Stimulated activated CD8-positive, alpha-beta memory T cell treated with anti-CD3 and anti-CD28 coated beads, Interleukin-7, amount 100 ng/mL, for 1 hour (primary cell): ENCODE data around the gene XRCC5.

Experiments
- DNase-seq, 2 donors: peaks; one replicate each; pipeline ENCODE4 v3.0.0-alpha.2; 2020; ENCODE audit warnings: low read depth in 2 of 2

The XRCC5 gene

GRCh38 chr2:216159144-216159543 is 50.0 kb downstream of the XRCC5 start:
- no peak for DNase-seq

GRCh38 chr2:216159646-216160045 is 50.5 kb downstream of the XRCC5 start:
- DNase-seq, result no peak

- no peak for DNase-seq
Observed at GRCh38 chr2:216160786-216161185, 51.6 kb downstream of the XRCC5 start.

DNA sequence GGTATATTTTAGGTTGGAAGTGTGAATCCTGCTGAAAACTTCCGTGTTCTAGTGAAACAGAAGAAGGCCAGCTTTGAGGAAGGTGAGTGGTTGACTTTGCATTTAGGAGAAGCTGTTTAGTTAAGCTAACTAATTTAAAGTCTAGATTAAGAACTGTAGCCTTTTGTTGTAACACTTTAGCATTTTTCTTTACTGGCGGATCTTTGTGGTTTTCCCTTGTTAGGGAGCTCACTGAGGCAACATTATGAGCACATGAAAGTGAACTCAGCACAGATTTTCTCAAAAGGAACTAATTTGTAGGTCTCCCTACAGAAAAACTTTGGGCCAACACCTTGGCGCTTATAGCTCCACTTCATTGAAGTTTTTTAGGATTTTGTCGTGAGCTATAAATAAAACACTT is 52.8 kb downstream of the XRCC5 start:
- no peak for DNase-seq

DNA sequence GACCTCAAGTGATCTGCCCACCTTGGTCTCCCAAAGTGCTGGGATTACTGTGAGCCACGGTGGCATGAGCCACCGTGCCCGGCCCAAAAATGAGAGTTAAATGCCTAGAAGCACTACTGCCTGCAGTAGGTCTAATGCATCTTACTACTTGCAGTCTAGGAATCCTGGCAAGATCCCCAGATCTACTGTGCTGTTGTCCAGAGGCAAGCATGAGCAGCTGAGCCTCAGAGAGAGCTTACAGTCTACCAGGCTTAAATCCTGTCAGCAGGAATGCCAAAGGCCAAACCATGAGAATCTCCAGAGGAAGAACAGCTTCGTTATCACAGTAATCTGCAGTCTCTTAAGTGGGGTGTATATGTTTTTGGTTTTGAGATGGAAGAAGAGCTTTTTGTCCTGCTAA is 54.4 kb downstream of the XRCC5 start:
- DNase-seq, result no peak

- DNase-seq, result no peak
Observed at GRCh38 chr2:216164087-216164486, 54.9 kb downstream of the XRCC5 start.

- DNase-seq, result no peak
Observed at GRCh38 chr2:216164576-216164975, 55.4 kb downstream of the XRCC5 start.

GRCh38 chr2:216165711-216166110 is 56.6 kb downstream of the XRCC5 start:
- DNase-seq, result no peak

GRCh38 chr2:216169087-216169486 is 59.9 kb downstream of the XRCC5 start:
- DNase-seq, result no peak

GRCh38 chr2:216170076-216170763 is 61.1 kb downstream of the XRCC5 start:
- no peak for DNase-seq

GRCh38 chr2:216171011-216171410 is 61.9 kb downstream of the XRCC5 start:
- no peak for DNase-seq

DNA sequence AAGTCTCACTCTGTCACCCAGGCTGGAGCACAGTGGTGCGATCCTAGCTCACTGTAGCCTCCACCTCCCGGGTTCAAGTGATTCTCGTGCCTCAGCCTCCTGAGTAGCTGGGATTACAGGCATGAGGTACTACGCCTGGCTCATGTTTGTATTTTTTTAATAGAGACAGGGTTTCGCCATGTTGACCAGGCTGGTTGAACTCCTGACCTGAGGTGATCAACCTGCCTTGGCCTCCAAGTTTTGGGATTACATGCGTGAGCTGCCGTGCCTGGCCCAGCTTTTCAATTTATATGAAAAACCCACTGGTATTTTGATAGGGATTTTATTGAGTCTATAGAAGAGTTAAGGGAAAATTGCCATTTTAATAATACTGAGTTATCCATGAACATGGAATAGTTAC is 63.3 kb downstream of the XRCC5 start:
- DNase-seq, result no peak

- no peak for DNase-seq
Observed at GRCh38 chr2:216179015-216179414, 69.9 kb downstream of the XRCC5 start.

GRCh38 chr2:216181351-216181750 is 72.2 kb downstream of the XRCC5 start:
- DNase-seq, result no peak

- no peak for DNase-seq
Observed at GRCh38 chr2:216181953-216182461, 72.9 kb downstream of the XRCC5 start.

GRCh38 chr2:216183462-216183861 is 74.3 kb downstream of the XRCC5 start:
- DNase-seq, result no peak

DNA sequence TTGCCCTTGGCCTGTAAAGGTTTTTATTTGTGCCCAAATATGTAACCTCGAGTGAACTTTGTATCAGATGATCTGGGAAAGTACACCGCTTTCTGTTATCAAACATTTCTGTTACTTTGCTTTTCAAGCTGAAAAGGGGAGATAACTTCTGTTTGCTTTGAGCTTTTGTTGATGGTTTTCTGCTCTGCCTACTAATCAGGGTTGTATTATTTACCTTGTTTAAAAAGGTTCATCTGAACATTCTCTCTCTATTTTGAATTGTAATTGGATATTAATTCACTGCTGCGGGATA is 79.4 kb downstream of the XRCC5 start:
- DNase-seq, result no peak

DNA sequence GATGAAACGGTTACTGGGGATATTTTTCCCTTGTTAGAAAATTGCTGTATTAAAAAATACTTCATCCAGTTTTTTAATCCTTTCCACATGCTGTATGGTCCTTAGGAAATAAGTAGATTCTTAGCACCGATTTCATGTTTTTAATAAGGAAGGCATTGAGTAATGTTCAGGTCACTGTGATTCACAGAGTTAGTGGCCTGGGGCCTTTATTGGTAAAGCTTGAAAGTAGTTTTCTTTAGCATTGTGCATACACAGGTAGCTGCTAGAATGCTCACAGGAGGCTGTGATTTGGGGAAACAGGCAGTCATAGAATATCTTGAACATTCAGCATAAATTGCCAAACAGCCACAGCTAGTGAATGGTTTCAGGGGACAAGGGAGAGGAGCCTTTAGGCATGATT is 79.8 kb downstream of the XRCC5 start:
- DNase-seq, result no peak

DNA sequence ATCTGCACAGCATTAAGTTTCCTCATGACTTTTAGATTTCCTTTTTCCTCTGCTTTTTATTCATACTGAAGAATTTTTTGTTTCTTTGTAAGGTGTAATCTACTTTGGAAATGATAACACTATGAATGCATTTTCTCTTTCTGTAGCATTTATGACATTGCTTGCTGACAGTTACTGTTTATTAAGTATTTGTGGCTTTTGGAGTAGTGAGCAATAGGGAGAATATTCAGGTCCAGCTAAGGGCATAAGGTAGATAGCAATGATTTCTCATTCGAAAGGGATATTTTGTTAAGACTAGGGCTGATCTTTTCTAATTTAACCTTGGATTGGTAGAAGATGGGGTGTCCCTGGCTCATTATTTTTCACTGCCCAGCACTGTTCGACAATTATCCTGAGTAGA is 80.3 kb downstream of the XRCC5 start:
- DNase-seq, result no peak

GRCh38 chr2:216192181-216192580 is 83.0 kb downstream of the XRCC5 start:
- DNase-seq, result no peak

- DNase-seq, result no peak
Observed at GRCh38 chr2:216192931-216193330, 83.8 kb downstream of the XRCC5 start.

- no peak for DNase-seq
Observed at GRCh38 chr2:216194013-216194412, 84.9 kb downstream of the XRCC5 start.

DNA sequence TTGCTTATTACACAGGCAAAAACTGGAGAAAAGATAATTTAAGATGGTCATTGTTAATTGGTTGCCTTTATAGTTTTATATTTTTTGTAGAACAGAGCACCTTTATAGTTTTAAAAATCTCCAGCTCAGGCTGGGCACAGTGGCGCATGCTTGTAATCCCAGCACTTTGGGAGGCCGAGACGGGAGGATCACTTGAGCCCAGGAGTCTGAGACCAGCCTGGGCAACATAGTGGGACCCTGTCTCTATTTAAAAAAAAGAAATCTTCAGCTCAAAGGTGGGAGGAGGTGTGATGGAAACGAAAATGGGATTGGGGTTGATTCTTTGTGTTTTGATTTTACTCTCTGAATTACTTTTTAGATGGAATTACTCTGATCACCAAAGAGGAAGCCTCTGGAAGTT is 85.4 kb downstream of the XRCC5 start:
- no peak for DNase-seq

GRCh38 chr2:216195565-216196029 is 86.4 kb downstream of the XRCC5 start:
- DNase-seq, result no peak
